NCI-H526 (cell line): ENCODE results near the gene BEX3.
"Not testable (repeated sequence)": the region's sequence is repeated elsewhere in the genome, so short reads cannot be mapped to it uniquely, and the experiment has no call there.

Experiments used
- DNase-seq, 2 experiments: peaks; one replicate each; lab custom pipeline; 2025; lab: John Stamatoyannopoulos, UW

The BEX3 gene

DNA sequence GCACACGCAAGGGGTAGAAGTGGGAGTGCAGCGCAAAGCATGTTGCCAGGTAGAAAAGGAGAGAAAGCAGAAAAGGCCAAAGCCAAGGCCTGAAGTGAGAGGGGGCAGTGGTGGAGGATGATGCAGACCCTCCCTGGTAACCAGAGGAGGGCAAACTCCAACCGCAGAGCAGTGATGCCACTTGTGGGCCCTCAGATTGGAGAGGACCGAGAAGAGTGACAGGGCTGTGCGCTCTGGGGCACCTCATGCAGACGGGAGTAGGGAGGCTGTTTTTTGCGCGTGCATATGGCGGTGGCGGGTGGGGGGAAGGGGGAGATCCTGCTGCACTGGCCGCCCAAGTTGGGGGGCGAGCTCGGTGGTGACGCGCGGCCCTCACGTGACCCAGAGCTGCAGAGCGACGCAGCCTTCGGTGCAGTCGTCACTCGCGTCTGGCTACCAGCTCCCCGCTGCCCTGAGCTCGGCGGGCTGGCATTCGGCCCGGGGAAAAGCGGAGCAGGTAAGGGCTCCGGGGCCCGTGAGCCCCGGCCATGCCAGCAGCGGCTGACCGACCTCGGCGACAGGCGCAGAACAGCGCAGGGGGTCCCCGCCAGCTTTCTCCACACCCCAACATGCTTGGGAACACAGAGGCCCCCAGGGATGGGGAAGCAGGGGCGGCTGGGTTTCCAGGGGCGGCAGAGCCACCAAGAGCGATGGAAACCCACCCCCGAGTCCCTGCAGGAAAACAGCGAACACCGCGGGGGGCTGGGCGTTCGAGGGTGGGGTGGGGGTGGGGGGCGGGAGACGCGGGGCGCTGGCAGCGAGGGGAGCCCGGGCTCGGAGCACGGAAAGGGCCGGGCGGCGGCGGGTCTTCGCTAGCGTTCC lies at the start of gene BEX3:
BEX3 (plus strand) TSS at position 421 of the 861 bp plus-strand sequence. CDS start 984 bp downstream, outside the sequence.
- peak; percentile 61 to 70 for DNase-seq

DNA sequence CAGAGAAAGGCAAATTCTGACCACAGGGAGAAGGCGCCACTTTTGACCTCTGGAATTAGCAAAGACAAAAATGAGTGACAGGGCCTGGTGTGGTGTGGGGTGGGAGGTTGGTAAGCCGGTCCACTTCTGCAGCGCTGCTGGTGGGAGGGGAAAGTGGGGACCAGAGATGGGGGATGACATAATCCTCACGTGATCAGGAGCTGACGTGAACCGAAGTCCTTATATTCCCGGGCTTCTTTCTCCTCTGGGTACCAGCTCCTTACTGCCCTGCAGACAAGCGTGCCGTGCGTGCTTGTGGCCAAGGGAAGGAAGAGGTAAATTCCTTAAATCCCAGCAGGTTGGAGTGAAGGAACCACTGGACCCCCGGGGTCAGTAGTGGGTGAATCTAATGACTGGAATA lies 46.3 kb upstream of the BEX3 start, which contains the start of gene TCEAL7:
TCEAL7 (plus strand) TSS at position 249 of the 400 bp plus-strand sequence. CDS start 1,165 bp downstream, outside the sequence.
- no peak for DNase-seq

DNA sequence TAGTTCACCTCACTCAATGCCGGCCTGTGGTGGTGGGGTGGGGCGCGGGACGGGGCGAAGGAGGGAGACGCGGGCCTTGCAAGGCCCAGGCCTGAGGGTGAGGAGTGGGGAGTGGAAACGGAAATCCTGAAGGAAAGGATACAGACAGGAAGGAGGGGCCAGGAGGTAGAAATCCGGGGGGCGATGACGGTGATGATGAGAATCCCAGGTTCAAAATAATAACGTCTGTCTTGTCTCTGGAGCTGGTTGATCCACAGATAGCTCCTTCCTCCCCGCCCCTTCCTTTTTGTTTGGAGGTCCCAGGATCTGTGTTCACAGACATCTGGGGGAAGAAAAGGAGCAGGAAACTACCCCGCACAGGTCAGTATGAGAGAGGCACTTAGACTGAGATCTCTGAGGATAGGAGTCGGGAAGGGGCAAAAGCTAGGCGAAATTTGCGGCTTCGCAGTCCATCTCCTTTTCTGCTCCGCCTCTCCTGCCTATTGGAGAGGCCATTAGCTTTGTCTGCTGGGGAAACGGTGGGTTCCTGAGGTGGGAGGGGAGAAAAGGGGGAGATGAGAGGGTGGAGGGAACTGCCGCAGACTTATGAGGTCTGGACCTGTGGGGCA lies 45.6 kb upstream of the BEX3 start:
- no peak for DNase-seq

DNA sequence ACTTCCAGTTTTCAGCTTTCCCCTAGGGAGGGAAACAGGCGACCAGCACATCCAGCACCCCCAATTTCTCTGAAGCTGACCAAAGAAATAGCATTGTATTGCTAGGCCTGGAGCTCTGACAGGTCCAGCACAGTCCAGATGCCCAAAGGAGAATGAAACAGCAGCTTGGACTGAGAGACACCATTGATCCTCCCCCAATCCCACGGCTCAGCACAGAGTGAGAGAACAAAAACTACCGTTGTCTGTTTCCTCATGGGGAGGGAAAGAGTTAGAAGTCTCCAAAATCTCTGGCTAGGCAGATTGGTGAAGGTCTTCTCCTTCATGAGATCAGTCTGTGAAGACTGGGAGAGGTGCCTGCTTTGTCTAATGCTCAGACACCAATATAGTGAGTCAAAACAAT lies 37.7 kb upstream of the BEX3 start:
- no peak for DNase-seq

DNA sequence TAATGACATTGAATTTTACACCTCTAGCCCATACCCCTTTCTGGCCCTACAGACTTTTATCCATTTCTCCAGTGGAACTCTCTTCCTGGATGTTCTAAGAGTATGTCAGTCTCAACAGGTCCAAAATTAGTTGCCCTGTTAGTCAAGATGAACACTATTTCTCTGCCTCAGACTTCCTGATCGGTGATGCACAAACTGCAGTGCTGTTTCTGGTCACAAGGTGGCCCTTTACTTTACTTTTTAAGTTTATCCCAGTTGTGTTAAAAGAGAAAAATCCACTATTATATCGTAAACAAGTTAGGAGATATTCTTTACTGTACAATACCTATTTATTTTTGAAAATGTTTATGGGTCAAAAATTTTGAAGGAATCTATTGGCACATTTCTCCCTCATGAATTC lies 33.2 kb upstream of the BEX3 start:
- peak in 1 of 2 experiments; percentile 46 for DNase-seq

DNA sequence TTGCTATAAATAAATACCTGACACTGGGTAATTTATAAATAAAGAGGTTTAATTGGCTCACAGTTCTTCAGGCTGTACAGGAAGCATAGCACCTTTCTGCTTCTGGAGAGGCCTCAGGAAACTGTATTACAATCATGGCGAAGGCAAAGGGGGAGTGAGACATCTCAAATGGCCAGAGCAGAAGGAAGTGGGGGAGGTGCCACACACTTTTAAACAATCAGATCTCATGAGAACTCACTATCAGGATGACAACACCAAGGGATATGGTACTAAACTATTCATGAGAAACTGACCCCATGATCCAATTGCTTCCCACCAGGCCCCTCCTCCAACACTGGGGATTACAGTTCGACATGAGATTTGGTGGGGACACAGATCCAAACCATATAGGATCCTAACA lies 31.7 kb upstream of the BEX3 start:
- no peak for DNase-seq

DNA sequence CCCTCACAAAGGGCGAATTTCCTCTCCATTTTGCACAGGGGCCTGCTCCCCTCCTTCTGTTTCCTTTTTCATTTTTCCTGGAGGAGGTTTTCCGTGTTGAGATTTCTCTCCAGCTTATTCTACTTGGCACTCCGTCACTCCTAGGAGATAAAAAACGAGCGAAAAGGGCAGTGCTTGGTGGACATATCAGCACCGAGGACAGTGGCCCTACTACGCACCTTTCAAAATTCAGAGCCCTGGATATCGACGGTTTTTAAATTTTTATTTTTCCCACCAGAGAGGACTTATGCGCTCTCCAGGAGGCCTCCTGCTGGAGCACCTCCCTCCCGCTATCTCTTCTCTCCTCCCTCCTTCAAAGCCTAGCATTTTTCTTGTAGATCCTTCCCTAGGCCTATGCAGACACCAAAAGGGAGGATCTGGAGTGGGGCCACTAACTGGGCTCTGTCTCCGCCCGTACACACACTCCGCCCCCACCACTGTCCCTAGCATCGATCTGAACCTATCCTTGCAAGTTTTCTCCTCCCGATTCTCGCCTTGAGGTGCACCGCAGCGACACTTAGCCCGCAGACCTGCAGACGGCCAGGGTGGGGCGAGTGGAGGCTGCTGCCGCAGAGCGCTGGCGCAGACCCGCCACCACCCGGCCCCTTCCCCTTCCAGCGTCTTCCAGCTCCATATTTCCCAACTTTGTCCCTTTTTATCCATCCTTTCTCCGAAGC lies 28.5 kb upstream of the BEX3 start:
- no peak for DNase-seq

DNA sequence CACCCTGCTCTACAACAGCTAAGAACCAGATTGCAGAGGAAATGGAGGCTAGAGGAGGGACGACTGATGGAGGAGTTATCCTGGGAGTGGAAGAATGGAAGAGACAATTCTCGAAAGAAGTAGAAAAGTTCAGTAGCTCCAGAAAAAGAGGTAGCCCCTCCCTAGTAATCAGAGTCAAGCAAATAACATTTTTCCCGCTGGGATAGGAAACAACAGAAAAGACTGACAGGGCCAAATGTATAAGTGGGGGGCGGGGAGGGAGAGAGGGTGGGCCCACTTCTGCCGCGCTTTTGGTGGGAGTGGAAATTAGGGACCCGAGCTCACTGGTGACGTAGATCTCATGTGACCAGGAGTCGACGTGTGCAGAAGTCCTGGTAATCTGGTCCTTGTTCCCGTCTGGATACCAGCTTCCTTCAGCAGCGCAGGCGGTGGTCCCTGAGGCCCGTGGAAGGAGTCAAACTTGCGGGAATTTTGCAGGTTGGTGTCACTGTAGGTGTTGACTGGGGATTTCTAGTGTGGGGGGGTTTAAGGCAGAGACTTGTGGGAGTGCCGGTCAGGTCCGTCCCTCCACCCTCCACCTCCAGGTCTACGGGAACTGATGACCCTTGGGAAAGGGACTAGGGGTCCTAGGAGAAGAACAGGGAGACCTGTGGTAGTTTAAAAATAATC lies 20.1 kb upstream of the BEX3 start, which contains the start of gene TCEAL9:
TCEAL9 (plus strand) TSS at position 377 of the 669 bp plus-strand sequence. CDS start 1,179 bp downstream, outside the sequence.
- peak; percentile 26 to 56 for DNase-seq

DNA sequence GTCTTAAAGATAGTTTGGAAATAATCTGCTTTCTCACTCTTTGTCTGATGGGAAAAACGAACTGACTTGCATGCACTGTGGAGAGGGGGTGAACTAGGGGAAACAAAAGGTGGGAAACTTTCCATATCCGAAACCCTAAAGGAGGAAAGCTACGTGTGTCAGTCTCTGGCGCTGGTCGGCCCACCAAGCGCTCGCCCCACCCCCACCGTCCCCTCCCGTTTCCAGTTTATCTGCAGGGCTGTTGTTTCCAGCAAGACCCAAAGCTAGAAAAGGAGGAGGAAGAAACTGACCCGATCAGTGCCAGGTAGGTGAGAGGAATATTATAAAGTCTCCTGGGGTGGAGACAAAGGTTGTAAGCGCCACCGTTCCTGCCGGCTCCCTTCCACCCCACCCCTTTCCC lies 19.5 kb upstream of the BEX3 start:
- DNase-seq = peak in 1 of 2 experiments; percentile 22

DNA sequence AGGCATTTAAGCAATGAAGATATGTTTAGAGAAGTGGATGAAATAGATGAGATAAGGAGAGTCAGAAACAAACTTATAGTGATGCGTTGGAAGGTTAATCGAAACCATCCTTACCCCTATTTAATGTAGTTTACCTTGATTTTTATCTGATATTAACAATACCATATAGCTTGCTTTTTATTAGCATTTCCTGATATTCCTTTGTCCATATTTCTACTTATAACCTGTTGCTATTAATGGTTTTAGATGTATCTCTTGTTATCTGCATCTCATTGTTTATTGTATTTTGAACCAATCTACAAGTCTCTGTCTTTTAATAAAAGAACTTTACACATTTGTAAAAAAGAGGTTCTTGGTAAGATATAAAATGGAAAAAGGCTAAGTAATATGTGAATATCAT lies 18.5 kb upstream of the BEX3 start:
- DNase-seq = no peak

DNA sequence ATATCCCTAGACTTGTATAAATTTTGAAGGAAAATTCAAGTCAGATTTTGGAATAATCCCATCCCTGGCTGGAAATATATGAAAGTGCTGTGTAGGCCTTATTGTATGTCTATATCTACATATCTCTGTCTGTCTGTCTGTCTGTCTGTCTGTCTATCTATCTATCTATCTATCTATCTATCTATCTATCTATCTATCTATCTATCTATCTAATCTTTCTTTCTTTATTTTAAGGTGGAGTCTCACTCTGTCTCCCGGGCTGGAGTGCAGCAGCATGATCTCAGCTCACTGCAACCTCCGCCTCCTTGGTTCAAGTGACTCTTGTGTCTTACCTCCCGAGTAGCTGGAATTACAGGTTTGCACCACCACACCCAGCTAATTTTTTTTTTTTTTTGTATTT lies 16.7 kb upstream of the BEX3 start:
- not testable (repeated sequence) for DNase-seq

DNA sequence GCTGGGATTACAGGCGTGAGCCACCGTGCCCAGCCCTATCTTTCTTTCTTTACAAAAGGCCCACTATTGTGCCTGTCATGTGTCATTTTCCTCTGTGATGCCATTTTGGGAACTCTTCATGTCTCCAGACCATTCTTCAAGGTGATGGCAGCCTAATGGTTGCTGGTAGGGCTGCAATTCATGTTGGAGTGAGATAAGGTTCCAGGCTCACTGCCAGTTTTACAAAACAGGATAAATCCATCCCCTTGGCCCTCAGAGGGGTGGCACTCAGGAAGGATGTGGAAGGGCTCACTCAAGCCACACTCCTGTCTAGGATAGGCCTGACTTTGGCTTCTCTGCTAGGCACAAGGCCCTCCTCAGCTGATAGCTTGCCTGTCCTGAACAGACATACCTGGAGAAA lies 16.2 kb upstream of the BEX3 start:
- no peak for DNase-seq

DNA sequence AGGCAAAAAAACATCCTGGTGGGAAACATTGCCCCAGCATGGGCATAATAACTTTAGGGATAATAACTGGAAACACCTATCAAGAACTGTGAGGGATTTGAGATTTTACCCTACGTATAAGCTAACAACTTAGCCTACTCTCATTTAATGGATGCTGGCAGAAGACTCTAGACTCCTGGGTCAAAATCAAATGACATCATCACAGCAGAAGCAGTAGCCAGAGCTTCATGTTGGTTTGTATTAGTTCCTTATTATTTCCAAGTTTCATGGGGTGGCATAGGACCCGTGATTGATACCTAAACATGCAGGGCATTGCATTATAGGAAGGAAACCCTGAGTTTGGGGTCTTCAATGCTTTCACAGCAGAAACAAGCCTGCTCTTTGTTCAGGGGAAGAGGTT lies 15.4 kb upstream of the BEX3 start:
- no peak for DNase-seq

DNA sequence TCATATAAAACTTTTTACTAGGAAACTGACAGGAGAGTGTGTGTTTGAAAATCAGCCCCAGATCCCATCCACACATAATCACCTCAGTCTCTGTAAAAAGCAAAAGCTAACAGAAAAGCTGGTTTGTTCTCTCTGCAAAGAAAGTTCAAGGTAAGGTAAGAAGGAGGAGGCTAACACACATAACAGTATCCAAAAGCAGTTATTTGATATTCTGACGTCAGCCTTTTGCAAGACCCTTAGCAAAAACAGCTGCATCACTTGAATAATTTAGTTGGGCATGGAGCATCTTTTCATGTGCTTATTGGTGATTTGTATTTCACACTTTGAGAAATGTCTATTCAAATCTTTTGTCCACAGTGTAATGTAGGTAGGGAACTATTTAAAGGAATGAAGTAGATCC lies 14.5 kb upstream of the BEX3 start:
- no peak for DNase-seq

DNA sequence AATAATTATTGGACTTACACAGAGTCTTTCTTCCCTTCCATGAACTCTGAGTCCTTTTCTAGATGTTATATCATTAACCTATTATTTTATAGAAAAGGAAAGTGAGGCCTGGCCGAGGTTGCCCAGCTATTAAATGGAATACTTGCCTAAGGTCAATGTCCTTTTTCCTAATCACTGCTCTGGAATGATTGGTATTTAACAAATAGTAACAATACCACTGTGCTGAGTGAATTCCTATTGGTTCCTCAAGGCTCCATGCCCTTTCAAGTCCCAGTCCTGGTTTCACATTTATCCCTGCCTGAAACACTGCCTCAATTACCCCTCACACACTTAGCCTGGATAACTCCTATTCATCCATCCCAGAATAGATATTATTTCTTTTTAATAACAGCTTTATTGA lies 13.9 kb upstream of the BEX3 start:
- no peak for DNase-seq

DNA sequence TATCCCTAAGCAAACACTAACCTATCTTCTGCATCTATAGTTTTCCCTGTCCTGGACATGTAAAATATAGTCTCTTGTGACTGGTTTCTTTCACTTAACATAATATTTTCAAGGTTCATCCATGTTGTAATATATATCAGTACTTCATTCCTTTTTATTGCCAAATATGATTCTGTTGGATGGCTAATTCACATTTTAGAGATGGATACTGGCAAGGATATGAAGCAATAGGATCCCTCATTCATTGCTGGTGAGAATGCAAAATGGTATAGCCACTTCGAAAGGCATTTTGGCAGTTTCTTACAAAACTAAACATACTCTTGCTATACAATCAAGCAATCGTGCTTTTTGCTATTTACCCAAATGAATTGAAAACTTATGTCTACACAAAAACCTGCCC lies 13.3 kb upstream of the BEX3 start:
- no peak for DNase-seq

DNA sequence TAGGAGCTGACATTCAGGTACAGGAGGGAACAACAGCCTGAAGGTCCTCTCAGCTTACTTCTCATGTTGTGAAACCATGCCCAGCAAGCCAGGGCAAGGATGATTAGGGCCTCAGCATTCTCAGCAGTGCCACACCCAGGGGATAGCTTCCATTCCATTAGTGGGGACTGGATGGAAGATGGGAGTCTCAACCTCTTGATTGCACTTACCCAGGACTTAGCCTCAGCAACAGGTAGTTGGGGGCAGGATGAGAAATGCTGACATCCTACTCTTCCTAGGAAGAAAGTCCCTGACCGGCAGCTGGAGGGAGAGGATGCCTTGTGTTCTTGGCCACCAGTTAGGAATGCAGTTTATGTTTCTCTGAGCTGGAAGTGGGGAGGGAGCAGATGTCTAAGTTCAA lies 8.8 kb upstream of the BEX3 start:
- DNase-seq = no peak

DNA sequence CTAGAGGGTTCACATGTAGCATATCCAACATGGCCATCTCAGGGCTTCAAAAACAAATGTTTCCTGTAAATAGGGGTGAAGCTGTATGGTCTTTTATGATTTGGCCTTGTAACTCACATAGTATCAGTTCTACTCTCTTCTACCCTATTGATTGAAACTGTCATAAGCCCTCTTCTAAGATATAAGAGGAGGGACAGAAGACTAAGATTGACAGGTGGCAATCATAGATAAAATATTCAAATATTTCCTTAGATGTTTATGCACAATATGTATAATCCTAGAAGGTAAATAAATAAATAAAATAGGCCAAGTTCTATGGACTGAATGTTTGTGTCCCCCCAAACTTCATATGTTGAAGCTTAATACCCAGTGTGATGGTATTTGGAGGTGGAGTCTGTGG lies 6.9 kb upstream of the BEX3 start:
- DNase-seq = no peak

DNA sequence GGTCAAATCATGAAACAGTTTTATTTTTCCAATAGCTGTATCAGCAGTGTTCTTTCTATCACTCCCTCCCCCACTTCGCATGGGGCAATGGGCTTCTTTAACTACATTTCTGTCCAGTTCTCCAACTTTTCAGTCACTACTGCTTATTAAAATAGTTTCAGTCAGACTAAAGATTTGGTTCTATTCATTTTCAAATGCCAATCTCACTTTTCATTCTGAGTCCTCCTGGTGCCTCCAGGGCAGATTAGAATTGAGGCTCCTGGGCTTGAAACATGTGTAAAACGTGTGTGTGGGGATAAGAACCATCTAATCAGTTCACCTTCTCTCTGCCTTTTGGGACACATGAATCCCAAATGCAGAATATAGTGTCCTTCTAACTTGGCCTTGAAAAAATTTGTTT lies 3.5 kb upstream of the BEX3 start:
- no peak for DNase-seq

DNA sequence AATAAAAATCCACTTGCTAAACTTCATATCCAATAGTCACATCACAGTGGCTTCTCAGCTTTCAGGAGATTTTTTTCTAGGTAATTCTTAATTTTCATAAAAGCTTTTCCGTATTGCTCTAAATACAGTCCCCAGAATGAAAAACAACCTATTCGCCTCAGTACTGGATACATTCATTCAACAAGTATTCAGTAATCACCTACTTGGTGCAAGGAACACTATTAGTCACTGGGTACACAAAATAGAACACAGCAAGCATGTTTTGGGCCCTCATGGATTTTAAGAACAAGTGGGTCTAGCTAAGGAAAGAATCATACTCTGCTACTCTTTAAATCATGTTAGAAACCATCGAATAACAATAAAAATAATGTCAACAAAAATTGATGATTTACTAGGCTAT lies 2.8 kb upstream of the BEX3 start:
- DNase-seq = no peak

DNA sequence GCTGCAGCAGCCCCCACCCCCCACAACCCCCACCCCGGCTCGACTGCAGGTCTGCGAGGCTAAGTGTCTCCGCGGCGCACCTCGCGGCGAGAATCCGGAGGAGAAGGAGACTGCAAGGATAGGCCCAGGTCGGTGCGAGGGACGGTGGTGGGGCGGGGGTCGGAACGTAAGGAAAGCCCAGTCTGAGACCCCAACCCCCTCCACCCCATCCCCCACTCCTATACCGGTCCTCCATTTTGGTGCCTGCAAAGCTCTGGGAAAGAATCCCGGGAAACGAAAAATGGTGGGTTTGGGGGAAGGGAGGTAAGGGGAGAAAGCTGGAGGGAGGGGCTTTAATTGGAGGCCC lies 614 bp downstream of the BEX3 start:
- DNase-seq = peak; percentile 42 to 46

DNA sequence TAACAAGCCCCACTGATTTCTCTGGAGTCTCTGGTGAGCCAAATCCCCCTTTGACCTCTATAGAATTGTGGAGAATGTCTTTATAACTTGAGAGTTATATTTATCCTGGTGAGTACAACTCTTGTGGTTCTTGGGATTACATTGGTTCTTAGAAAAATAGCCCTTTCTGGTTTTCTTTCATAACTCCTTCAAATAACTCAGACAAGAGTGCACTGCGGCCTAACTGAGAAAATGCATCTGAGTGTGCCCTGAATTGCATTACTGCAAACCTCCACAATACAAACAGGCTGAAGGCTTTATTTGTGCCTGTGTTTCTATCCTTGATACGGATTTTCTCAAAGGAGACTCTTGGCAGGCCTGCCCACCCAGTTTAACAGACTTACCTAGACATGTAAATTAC lies 2.7 kb downstream of the BEX3 start:
- no peak for DNase-seq
